Esophagus muscularis mucosa (tissue), 4 donors: Measurements from ENCODE around the gene SH3RF2.

Source experiments
- EP300 ChIP-seq: sonication (generic); formaldehyde crosslinking; IDR thresholded peaks from one replicate; pipeline ENCODE4 v1.6.1; 2017; ENCODE audit warnings: antibody characterized with exemption
- POLR2A ChIP-seq: fragments of 450-650 bp; IDR thresholded peaks from one replicate; pipeline ENCODE4 v1.6.1; 2017; ENCODE audit warnings: antibody characterized with exemption, moderate library complexity, mild to moderate bottlenecking, low read depth
- POLR2AphosphoS5 ChIP-seq, 2 donors: sonication (generic); formaldehyde crosslinking; IDR thresholded peaks; one replicate each; pipeline ENCODE4 v1.6.1; 2017; ENCODE audit warnings: antibody characterized with exemption in 2 of 2
- TF ChIP-seq, protein P1 (sequence below), 3 experiments: fragments of 200-600 bp in 2 of 3; fragments of 450-650 bp in 1 of 3; sonication (generic) in 2 of 3; IDR thresholded peaks; one replicate each; pipeline ENCODE4 v1.5.1; 2017 to 2019; ENCODE audit warnings: antibody characterized with exemption in 3 of 3, mild to moderate bottlenecking in 2 of 3, moderate library complexity in 1 of 3

GRCh38 chr5:145917288-145917687, 19.1 kb upstream of the SH3RF2 start:
- TF ChIP-seq POLR2A (no peak), EP300 (no peak), POLR2AphosphoS5 (IDR thresholded peaks at IDR 0.05) (no peak)
- TF ChIP-seq, protein P1, sequence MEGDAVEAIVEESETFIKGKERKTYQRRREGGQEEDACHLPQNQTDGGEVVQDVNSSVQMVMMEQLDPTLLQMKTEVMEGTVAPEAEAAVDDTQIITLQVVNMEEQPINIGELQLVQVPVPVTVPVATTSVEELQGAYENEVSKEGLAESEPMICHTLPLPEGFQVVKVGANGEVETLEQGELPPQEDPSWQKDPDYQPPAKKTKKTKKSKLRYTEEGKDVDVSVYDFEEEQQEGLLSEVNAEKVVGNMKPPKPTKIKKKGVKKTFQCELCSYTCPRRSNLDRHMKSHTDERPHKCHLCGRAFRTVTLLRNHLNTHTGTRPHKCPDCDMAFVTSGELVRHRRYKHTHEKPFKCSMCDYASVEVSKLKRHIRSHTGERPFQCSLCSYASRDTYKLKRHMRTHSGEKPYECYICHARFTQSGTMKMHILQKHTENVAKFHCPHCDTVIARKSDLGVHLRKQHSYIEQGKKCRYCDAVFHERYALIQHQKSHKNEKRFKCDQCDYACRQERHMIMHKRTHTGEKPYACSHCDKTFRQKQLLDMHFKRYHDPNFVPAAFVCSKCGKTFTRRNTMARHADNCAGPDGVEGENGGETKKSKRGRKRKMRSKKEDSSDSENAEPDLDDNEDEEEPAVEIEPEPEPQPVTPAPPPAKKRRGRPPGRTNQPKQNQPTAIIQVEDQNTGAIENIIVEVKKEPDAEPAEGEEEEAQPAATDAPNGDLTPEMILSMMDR (IDR thresholded peaks at IDR 0.05) = no peak
